Endothelial cell of umbilical vein (primary cell): ENCODE data around the gene DTD1.

Experiments used
- CTCF ChIP-seq, 2 donors: IDR thresholded peaks; 1 replicate in 1 of 2; 2 replicates in 1 of 2; pipeline ENCODE4 v1.5.1; 2011; ENCODE audit warnings: low read length in 2 of 2, mild to moderate bottlenecking in 2 of 2, moderate library complexity in 2 of 2, control low read depth in 1 of 2, inconsistent platforms in 1 of 2, low read depth in 1 of 2; ENCODE audit not compliant: insufficient read depth in 1 of 2; ENCODE audit errors: extremely low read depth in 1 of 2
- EZH2 ChIP-seq: IDR thresholded peaks from 2 replicates; pipeline ENCODE4 v1.6.1; 2012; ENCODE audit warnings: borderline replicate concordance, low read depth, mild to moderate bottlenecking, moderate library complexity, low read length, inconsistent platforms; ENCODE audit not compliant: severe bottlenecking
- MAX ChIP-seq: IDR thresholded peaks from 2 replicates; pipeline ENCODE4 v1.6.1; 2011; ENCODE audit not compliant: insufficient read depth, insufficient read length
- POLR2A ChIP-seq: IDR thresholded peaks from 2 replicates; pipeline ENCODE4 v1.6.1; 2012; ENCODE audit warnings: low read depth, mild to moderate bottlenecking, control low read depth, low read length

GRCh38 chr20:18698735-18699380, 111.0 kb downstream of the DTD1 start:
- TF ChIP-seq POLR2A (no peak), CTCF (IDR thresholded peaks at IDR 0.05; ENCODE audit: extremely low read depth in 1 of 2, insufficient read depth in 1 of 2, low read depth in 1 of 2, low read length in 2 of 2) (no peak), MAX (no peak), EZH2 (no peak)
